C4-2B (cell line): ENCODE measurements around the gene TTC13.

ENCODE experiments used
- H3K27ac ChIP-seq: fragments of 450-650 bp; 2 replicates; pipeline ENCODE4 v1.5.1; 2017
- ZFX ChIP-seq: fragments of 450-650 bp; IDR thresholded peaks from 2 replicates; pipeline ENCODE4 v1.6.1; 2017
- TF ChIP-seq, protein P1 (sequence below): fragments of 450-650 bp; conservative IDR thresholded peaks from 2 replicates; pipeline ENCODE4 v1.5.1; 2017; ENCODE audit warnings: mild to moderate bottlenecking

The TTC13 gene

GRCh38 chr1:230907472-230908205 is 71.0 kb downstream of the TTC13 start:
- H3K27ac ChIP-seq, result no peak overlapping the region
- TF ChIP-seq, protein P1, sequence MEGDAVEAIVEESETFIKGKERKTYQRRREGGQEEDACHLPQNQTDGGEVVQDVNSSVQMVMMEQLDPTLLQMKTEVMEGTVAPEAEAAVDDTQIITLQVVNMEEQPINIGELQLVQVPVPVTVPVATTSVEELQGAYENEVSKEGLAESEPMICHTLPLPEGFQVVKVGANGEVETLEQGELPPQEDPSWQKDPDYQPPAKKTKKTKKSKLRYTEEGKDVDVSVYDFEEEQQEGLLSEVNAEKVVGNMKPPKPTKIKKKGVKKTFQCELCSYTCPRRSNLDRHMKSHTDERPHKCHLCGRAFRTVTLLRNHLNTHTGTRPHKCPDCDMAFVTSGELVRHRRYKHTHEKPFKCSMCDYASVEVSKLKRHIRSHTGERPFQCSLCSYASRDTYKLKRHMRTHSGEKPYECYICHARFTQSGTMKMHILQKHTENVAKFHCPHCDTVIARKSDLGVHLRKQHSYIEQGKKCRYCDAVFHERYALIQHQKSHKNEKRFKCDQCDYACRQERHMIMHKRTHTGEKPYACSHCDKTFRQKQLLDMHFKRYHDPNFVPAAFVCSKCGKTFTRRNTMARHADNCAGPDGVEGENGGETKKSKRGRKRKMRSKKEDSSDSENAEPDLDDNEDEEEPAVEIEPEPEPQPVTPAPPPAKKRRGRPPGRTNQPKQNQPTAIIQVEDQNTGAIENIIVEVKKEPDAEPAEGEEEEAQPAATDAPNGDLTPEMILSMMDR, result no peak
- no peak for TF ChIP-seq ZFX

DNA sequence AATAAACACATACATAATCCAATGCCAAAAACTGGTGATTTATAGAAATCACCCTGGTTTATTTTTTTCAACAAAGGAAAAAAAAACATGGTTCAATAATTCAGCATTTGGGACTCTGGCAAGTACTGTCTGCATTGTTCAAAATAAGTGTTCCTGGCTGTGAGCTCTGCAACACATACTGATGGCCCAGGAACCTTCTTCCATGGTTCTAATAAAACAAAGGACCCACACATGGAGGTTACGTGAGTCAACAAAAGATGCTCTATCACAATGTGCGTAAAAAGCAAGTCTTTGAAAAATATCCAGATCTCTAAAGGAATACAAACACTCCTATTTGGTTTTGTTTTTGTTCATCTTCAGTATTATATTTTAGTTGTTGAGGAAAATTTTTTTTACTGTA is 72.4 kb downstream of the TTC13 start:
- no peak overlapping the region for H3K27ac ChIP-seq
- TF ChIP-seq, protein P1, result no peak
- TF ChIP-seq ZFX, result no peak

- TF ChIP-seq, protein P1, result no peak
- no peak for TF ChIP-seq ZFX
- no peak overlapping the region for H3K27ac ChIP-seq
These were observed 72.9 kb downstream of the TTC13 start for GRCh38 chr1:230905733-230906132.

DNA sequence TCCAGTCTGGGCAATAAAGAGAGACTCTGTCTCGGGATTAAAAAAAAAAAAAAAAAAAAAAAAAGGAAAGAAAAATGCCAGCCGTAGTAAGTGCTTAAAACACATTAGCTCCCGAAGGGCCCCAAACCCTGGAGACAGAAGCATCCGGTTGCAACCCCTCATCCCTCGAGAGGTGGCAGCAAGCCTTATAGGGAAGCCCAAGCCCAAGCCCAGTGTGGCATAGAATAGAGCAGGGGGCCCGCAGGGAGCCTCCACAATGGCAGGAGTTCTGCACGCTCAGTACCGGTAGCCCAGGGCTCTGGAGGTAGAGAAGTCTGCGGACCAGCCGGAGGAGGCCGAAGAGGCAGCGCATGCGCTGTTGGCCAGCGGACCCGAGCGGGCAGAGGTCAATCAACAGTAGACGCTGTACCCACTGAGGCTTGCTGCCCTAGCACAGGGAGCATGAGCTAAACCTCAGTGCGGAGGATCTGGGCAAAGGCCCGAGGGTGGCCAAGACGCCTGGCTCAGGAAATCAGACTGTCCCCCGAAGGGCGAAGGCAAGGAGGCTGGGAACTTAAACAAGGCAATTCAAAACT is 76.2 kb downstream of the TTC13 start:
- no peak for TF ChIP-seq ZFX
- TF ChIP-seq, protein P1, result no peak
- no peak overlapping the region for H3K27ac ChIP-seq

- TF ChIP-seq ZFX, result no peak
- TF ChIP-seq, protein P1, result no peak
- no peak overlapping the region for H3K27ac ChIP-seq
These were observed 77.0 kb downstream of the TTC13 start for GRCh38 chr1:230901671-230902070.

DNA sequence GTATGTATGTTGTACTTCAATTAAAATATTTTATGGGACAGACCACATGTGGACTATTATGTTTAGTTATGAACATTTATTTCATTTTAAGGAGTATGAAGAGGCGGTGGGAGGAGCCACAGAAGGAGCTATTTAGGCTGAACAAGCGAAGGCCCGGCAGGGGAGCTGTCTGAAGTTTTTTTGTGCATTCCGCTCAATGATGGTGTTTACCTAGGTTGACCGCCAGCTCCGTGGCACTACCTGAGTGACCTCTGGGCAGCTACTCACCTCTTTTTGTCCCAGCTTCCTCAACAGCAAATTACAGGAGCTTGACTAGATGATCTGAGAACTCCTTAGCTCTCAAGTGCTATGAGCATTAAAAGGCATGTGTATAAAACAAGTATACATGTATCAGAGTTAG is 77.7 kb downstream of the TTC13 start:
- TF ChIP-seq, protein P1, result no peak
- no peak for TF ChIP-seq ZFX
- H3K27ac ChIP-seq, result no peak overlapping the region

DNA sequence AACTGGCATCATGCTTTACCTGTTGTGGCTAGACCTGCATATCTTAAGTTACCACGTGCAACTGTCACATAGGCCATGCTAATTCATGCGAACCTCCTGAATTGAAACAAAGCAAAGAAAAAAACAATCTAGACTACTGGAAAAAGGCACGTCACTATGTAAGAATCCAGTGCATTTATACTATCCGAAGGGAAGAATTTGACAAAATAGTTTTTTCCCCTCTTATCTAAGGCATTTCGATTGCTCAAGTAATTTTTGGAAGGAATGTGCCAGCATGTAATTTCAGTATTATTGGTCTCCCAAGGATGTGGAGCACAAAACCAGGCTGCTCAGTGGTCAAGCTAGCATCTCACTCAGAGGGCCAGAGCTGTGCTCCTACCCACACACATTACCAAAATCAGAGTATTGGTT is 78.8 kb downstream of the TTC13 start:
- no peak overlapping the region for H3K27ac ChIP-seq

More for the DNA sequence above, 78.8 kb downstream of the TTC13 start:
- TF ChIP-seq, protein P1, result no peak
- no peak for TF ChIP-seq ZFX
